ENCODE data around the gene STRAP. TPM values are rescaled to one million over a fixed set of nuclear protein-coding genes. Genes with fewer than 3 reads are reported as not detected.
"Not testable (repeated sequence)": the region's sequence is repeated elsewhere in the genome, so short reads cannot be mapped to it uniquely, and the experiment has no call there.

Gene STRAP
- total RNA-seq, 1 donor from 2014 or later, result 69.6 TPM

GRCh38 chr12:15862840-15863239, 19.3 kb upstream of the STRAP start:
- intact Hi-C loops (cut with DNase I), result no loop called here
- DNase-seq (ENCODE audit: low spot score) (no peak), ATAC-seq (no peak)

- no peak for ATAC-seq
- intact Hi-C loops (cut with DNase I), result no loop called here
- DNase-seq (ENCODE audit: low spot score), result no peak
Measured at GRCh38 chr12:15863372-15863771, 18.8 kb upstream of the STRAP start.

GRCh38 chr12:15863984-15864383, 18.2 kb upstream of the STRAP start:
- peak; percentile 24 for ATAC-seq
- DNase-seq (ENCODE audit: low spot score), result no peak
- intact Hi-C loops (cut with DNase I), result no loop called here

- no peak for ATAC-seq
- intact Hi-C loops (cut with DNase I), result no loop called here
- DNase-seq (ENCODE audit: low spot score), result no peak
Measured at GRCh38 chr12:15868186-15868585, 14.0 kb upstream of the STRAP start.

- intact Hi-C loops (cut with DNase I), result no loop called here
- ATAC-seq, result no peak
- DNase-seq (ENCODE audit: low spot score), result no peak
Measured at GRCh38 chr12:15873556-15873955, 8.6 kb upstream of the STRAP start.

- intact Hi-C loops (cut with DNase I); DNase-seq (ENCODE audit: low spot score); ATAC-seq: not testable (repeated sequence)
Measured at GRCh38 chr12:15874556-15875145, 7.5 kb upstream of the STRAP start.

GRCh38 chr12:15875863-15876262, 6.3 kb upstream of the STRAP start:
- no peak for DNase-seq (ENCODE audit: low spot score)
- intact Hi-C loops (cut with DNase I), result no loop called here
- ATAC-seq, result no peak

- ATAC-seq (no peak), DNase-seq (ENCODE audit: low spot score) (no peak)
- intact Hi-C loops (cut with DNase I), result no loop called here
Measured at GRCh38 chr12:15879413-15879812, 2.8 kb upstream of the STRAP start.

- ATAC-seq, result no peak
- intact Hi-C loops (cut with DNase I), result no loop called here
Measured at GRCh38 chr12:15880721-15881120, 1.5 kb upstream of the STRAP start.

GRCh38 chr12:15883536-15883935, 1.3 kb downstream of the STRAP start:
- DNase-seq (ENCODE audit: low spot score) (no peak), ATAC-seq (no peak)
- intact Hi-C loops (cut with DNase I), result no loop called here

More at GRCh38 chr12:15880721-15881120, 1.5 kb upstream of the STRAP start:
- DNase-seq (ENCODE audit: low spot score), result no peak

GRCh38 chr12:15886372-15887042, 4.3 kb downstream of the STRAP start:
- intact Hi-C loops (cut with DNase I), result no loop called here
- DNase-seq (ENCODE audit: low spot score) (no peak), ATAC-seq (no peak)

GRCh38 chr12:15887043-15887817, 5.0 kb downstream of the STRAP start:
- ATAC-seq (no peak), DNase-seq (ENCODE audit: low spot score) (no peak)
- intact Hi-C loops (cut with DNase I), result no loop called here

GRCh38 chr12:15892645-15893259, 10.6 kb downstream of the STRAP start:
- no peak for ATAC-seq
- intact Hi-C loops (cut with DNase I), result no loop called here
- no peak for DNase-seq (ENCODE audit: low spot score)

- no peak for DNase-seq (ENCODE audit: low spot score)
- intact Hi-C loops (cut with DNase I), result no loop called here
Measured at GRCh38 chr12:15893260-15893659, 11.1 kb downstream of the STRAP start.

GRCh38 chr12:15896867-15897266, 14.7 kb downstream of the STRAP start:
- DNase-seq (ENCODE audit: low spot score), result no peak
- intact Hi-C loops (cut with DNase I), result no loop called here
- ATAC-seq, result no peak

More at GRCh38 chr12:15893260-15893659, 11.1 kb downstream of the STRAP start:
- no peak for ATAC-seq

- no peak for ATAC-seq
- DNase-seq (ENCODE audit: low spot score), result no peak
- intact Hi-C loops (cut with DNase I), result no loop called here
Measured at GRCh38 chr12:15897433-15897832, 15.2 kb downstream of the STRAP start.

GRCh38 chr12:15899282-15899870, 17.2 kb downstream of the STRAP start:
- no peak for ATAC-seq

GRCh38 chr12:15904378-15904920, 22.3 kb downstream of the STRAP start:
- no peak for DNase-seq (ENCODE audit: low spot score)
- ATAC-seq, result no peak
- intact Hi-C loops (cut with DNase I), result no loop called here

More at GRCh38 chr12:15899282-15899870, 17.2 kb downstream of the STRAP start:
- intact Hi-C loops (cut with DNase I), result no loop called here
- no peak for DNase-seq (ENCODE audit: low spot score)

GRCh38 chr12:15910468-15910863, 28.3 kb downstream of the STRAP start:
- ATAC-seq (no peak), DNase-seq (ENCODE audit: low spot score) (no peak)
- intact Hi-C loops (cut with DNase I), result no loop called here
